ENCODE measurements around the gene EFCAB6. TPM values are rescaled to one million over a fixed set of nuclear protein-coding genes. Genes with fewer than 3 reads are reported as not detected.

The EFCAB6 gene
- total RNA-seq, 4 donors from 2014 or later = 0.35 to 4.4 (median 0.94) TPM; not detected in 1

- Histone ChIP-seq H3K36me3 (no peaks in the 10 kb centered on the region), H3K4me3 (no peak overlapping the region), H3K9me3 (no peaks in the 10 kb centered on the region), H3K4me1 (no peaks in the 10 kb centered on the region), H3K27me3 (no peaks in the 10 kb centered on the region), H3K27ac (no peak overlapping the region)
- peak in 1 of 3 donors; percentile 33 for DNase-seq
- TF ChIP-seq POLR2A (IDR thresholded peaks at IDR 0.05) (no peak), CTCF (IDR thresholded peaks at IDR 0.05) (no peak)
Measured at GRCh38 chr22:43541462-43542407, 270.4 kb downstream of the EFCAB6 start.

GRCh38 chr22:43541022-43541421, 271.1 kb downstream of the EFCAB6 start:
- Histone ChIP-seq H3K27me3 (no peaks in the 10 kb centered on the region), H3K4me1 (no peaks in the 10 kb centered on the region), H3K9me3 (no peaks in the 10 kb centered on the region), H3K36me3 (no peaks in the 10 kb centered on the region), H3K4me3 (no peak overlapping the region), H3K27ac (no peak overlapping the region)
- no peak for TF ChIP-seq CTCF (IDR thresholded peaks at IDR 0.05)
- TF ChIP-seq POLR2A (IDR thresholded peaks at IDR 0.05) = no peak
- DNase-seq = peak in 1 of 3 donors; percentile 6

- no peaks in the 10 kb centered on the region for H3K27me3 ChIP-seq
- no peaks in the 10 kb centered on the region for H3K9me3 ChIP-seq
- H3K4me1 ChIP-seq = no peaks in the 10 kb centered on the region
- no peak overlapping the region for H3K4me3 ChIP-seq
- H3K27ac ChIP-seq = no peak overlapping the region
- peak in 1 of 3 donors; percentile 5 for DNase-seq
- H3K36me3 ChIP-seq = no peaks in the 10 kb centered on the region
- TF ChIP-seq POLR2A (IDR thresholded peaks at IDR 0.05) (no peak), CTCF (IDR thresholded peaks at IDR 0.05) (no peak)
Measured at GRCh38 chr22:43540529-43540923, 271.6 kb downstream of the EFCAB6 start.

GRCh38 chr22:43539572-43540528, 272.3 kb downstream of the EFCAB6 start:
- peak in 1 of 3 donors; percentile 15 for DNase-seq
- Histone ChIP-seq H3K4me3 (no peak overlapping the region), H3K27me3 (no peaks in the 10 kb centered on the region), H3K9me3 (no peaks in the 10 kb centered on the region), H3K36me3 (no peaks in the 10 kb centered on the region), H3K27ac (no peak overlapping the region), H3K4me1 (no peaks in the 10 kb centered on the region)
- TF ChIP-seq POLR2A (IDR thresholded peaks at IDR 0.05) (no peak), CTCF (IDR thresholded peaks at IDR 0.05) (no peak)

GRCh38 chr22:43537019-43537585, 275.0 kb downstream of the EFCAB6 start:
- DNase-seq = peak in 1 of 3 donors; percentile 28
- no peaks in the 10 kb centered on the region for H3K36me3 ChIP-seq
- TF ChIP-seq POLR2A (IDR thresholded peaks at IDR 0.05) (no peak), CTCF (IDR thresholded peaks at IDR 0.05) (no peak)
- no peaks in the 10 kb centered on the region for H3K27me3 ChIP-seq
- H3K27ac ChIP-seq = no peak overlapping the region
- H3K4me1 ChIP-seq = no peaks in the 10 kb centered on the region
- H3K9me3 ChIP-seq = no peaks in the 10 kb centered on the region
- H3K4me3 ChIP-seq = no peak overlapping the region

Measured in Peyer's patch (tissue), 4 donors.